M059J (cell line): Measurements from ENCODE around the gene ZNF451. TPM values are rescaled to one million over a fixed set of nuclear protein-coding genes. Genes with fewer than 3 reads are reported as not detected.
"Not testable (repeated sequence)": the region's sequence is repeated elsewhere in the genome, so short reads cannot be mapped to it uniquely, and the experiment has no call there.

Source experiments
- DNase-seq: peaks from one replicate; pipeline ENCODE4 v3.0.0-alpha.2; 2012; ENCODE audit warnings: low read depth
- total RNA-seq: library from RNA; depleted of rRNA; stranded (reverse); fragments of >200 nt; shearing (Covaris generic); gene quantifications from 2 replicates; pipeline ENCODE4 v1.2.3, GENCODE V29; 2014

The ZNF451 gene
- total RNA-seq, 1 experiment from 2014 or later: 48.6 TPM

DNA sequence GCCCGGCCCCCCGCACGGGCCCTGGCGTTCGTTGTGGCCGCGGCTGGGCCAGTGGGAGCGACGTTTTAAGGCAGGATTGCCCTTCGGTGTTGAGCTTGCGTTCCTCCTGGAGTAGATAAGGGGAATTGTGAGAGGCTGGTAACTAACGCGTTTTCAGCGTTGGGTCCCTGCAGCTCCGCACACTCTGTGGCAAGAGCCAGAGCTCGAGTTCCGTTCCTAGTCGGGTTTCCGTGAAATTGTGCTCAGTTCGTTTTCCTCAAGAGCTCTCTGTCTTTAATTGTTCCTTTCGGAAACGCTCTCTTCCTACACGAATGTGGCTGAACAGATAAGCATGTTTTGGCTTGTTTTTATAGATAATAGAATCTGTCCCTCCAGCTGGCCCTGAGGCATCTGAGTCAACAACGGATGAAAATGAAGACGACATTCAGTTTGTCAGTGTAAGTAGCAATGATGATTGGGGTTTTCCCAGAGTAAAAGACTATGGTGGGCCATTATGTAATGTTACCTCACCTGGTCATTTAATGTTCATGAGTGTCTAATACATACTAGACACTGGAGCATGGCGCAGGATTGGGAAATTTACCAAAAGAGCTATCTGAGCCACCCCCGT lies 575 bp downstream of the ZNF451 start:
- DNase-seq: not testable (repeated sequence)

DNA sequence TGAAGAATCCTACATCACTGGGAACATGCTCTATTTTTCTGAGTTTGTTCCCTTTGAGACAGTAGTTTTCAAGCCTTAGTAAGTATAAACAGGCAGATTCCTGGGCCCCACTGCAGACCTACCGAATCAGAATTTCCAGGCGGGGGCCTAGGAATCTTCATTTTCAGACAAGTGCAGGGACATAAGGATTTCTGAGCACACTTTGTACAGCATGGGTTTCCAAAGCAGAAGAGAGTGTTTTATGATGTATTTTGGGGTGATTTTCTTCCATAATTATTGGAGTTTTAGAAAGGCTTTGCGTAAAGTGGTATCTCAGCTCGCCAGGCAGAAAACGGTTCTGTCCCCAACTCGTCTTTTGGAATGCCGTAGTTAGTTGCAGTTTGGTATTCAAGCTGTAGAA lies 1.4 kb downstream of the ZNF451 start:
- not testable (repeated sequence) for DNase-seq

DNA sequence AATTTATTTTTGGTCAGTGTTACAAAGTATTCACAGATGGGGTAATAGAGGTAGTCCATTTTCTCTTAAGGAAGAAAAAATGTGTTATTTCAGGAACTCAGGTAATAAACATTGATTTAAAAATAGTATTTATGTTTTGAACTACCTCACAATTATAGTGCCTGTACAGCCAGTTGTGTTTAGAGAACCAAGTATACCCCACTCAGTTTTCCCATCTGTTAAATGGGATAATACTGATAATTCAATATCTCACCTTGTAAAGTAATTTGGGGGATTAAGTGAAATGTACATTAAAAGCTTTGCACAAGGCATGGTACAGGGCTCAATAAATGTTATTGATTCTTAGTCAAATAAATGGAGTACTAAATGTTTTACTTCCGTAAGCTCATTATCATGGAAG lies 4.7 kb downstream of the ZNF451 start:
- no peak for DNase-seq

DNA sequence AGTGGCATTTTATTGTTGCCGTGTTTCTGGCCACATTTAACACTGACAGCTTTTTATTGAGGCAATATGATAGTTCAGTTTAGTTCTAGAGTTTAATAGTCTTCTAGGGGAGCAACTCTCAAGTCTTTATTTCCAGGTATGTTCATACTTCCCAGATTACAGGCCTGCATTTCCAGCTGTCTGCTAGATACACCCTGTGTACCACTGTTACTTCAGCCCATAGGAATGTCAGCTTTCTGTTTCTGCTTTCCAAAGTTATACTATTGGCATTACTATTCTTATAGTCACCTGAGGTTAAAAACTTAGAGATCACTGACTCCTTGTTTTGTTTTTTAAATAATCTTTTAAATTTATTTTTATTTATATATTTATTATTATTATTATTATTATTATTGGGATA lies 7.6 kb downstream of the ZNF451 start:
- DNase-seq: peak; percentile 31

DNA sequence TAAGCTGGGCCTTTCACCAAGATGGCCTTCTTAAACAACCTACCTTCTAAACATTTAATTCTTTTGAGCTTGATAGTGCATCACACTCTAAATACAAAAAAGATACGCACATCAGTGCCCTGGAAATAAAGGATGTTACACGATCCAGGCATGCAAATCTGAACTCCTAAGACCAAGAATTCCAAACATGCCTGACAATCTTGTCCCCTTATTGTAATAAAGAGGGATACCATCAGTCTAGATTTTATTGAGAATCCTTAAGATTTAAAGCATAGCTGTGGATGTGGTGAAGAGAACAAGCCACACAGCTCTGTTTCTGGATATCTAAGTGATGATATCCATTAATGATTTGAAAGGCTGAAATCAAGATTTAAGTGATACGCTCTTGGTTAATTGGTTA lies 13.0 kb downstream of the ZNF451 start:
- DNase-seq: no peak

DNA sequence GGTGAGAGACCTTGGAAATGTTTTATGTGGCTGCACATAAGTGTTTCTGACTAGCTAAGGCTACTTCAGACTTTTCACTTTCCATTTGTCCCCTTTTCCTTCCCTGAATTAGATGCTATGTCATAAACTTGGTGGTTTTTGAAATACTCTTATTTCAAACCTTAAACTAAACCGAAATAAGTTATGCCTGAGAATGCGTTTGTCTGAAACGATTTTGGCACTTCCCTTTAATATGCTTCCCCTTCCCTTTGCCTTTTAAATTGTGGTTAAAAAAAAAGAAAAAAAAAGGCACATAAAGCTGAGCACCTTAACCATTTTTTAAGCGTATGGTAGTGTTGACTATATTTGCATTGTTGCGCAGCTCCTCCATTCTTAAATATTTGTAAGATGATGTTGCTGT lies 14.3 kb downstream of the ZNF451 start:
- no peak for DNase-seq

DNA sequence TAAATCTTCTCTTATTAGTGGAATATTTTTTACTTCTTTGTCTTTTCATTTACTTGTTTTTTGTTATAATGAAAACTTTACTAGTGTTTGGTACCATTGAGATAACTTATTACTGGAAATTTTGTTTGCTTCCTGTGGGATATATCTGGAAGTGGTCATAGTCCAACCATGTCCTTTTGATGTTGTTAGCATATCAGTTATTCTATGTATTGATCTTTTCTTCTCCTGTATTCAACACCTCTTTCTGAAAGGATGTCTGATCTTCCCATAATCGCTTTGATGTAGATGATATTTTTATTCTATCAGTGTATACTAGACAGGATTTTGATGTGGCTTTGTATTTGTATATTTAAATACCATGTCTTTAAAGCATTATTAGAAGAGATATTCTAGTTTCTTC lies 17.0 kb downstream of the ZNF451 start:
- DNase-seq: no peak

DNA sequence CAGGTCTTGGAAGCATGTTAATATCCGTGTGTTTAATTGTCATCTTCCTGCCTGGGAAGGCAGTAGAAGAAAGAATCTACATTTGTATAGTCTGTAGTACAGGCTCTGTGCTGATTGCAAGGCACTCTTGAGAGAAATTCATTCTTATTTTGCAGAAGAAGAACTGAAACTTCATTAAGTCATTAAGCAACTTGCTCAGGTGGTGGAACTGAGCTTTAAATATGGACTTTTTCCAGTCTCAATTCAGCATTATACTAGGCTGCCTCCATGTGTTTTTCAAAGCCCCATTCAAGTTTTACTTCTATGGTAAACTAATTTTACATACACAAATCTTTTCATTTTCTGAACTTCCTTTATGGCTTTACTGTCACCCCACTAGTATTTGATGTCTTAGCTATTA lies 18.7 kb downstream of the ZNF451 start:
- no peak for DNase-seq

DNA sequence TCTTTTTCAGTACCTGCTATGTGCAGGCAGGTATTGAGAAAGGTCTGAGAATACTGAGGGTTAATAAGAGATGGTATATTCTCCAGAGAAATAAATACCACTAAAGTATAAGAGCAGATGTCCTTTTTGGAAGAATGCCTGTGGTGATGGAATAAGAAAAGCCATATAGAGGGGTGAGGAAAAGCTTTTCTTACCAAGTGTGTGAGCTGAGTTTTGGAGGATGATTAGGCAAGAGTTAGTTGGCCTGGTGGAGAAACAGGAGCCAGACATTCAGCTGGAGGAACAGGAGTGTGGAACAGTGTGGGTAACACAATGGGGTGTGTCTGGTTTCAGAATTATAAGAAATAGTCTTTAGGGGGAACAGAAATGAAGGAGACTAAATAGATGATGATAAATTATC lies 19.9 kb downstream of the ZNF451 start:
- no peak for DNase-seq

DNA sequence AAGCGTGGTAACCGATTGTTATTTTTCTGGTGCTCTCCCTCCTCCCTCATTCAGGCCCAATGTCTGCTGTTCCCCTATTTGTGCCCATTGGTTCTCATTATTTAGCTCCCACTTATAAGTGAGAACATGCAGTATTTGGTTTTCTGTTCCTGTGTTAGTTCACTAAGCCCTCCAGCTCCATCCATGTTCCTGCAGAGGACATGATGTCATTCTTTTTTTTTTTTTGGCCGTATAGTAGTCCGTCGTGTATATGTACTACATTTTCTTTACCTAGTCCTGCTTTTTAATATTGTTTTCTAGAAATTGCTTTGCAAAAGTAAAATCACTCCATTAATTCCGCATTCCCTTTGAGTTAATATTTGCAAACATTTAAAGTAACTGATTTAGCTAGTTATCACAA lies 23.1 kb downstream of the ZNF451 start:
- no peak for DNase-seq

DNA sequence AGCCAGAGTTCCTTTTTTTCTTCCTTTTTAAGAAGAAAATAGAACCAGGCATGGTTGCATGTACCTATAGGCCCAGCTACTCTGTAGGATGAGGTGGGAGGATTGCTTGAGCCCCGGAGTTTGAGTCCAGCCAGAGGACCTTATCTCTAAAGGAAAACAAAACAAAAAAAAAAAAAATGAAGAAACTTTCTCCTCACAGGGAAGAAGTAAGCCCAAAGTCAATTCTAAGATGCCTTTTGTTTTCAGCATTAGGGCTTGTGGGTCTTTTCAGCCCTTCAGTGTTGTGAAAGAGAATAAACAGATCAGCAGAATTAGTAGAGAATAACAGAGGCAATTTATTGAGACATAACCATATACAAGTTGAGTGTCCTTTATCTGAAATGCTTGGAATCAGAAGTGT lies 26.8 kb downstream of the ZNF451 start:
- DNase-seq: no peak

DNA sequence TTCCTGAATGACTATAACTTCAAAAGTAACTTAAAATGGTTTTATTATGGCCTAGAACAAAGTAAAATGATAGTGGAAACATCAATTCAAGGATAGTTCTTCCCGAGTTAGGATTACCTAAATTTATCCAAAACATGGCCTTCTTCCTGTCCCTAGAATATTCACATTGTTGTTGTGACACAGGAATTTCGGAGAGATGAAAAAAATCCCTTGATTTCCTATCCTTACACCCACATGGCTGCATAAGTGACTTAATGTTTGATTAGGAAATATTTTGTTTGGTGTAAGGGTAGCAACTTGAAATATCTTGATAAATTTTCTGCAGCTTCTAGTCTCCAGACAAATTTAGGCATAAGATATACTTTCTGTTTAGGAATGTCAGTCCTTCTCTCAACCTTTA lies 27.8 kb downstream of the ZNF451 start:
- DNase-seq: no peak

DNA sequence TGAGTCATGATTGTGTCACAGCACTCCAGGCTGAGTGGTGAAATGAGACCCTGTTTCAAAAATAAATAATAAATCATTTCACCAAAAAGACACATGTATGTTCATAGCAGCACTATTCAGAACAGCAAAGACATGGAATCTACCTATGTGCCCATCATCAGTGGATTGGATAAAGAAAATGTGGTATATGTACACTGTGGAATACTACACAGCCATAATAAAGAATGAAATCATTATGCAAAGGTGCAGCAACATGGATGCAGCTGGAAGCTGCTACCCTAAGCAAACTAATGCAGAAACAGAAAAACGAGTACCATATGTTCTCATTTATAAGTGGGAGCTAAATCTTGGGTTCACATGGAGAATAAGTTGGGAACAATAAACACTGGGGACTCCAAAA lies 33.1 kb downstream of the ZNF451 start:
- peak; percentile 17 for DNase-seq

DNA sequence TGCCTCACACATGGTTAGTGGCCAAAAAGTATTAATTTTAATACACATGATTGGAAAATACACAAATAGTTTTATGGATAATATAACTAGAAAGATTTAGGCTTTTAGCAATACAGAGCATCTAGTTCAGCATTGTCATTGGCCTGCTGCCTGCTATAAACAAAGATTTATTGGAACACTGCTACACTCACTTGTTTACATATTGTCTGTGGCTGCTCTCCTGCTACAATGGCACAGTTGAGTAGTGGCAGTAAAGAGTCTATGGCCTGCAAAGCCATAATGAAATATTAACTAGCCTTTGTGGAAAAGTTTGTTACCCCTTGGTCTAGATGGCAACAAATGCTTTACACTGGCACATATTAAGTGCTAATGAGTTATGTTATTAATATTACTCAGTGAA lies 37.8 kb downstream of the ZNF451 start:
- DNase-seq: peak; percentile 27

DNA sequence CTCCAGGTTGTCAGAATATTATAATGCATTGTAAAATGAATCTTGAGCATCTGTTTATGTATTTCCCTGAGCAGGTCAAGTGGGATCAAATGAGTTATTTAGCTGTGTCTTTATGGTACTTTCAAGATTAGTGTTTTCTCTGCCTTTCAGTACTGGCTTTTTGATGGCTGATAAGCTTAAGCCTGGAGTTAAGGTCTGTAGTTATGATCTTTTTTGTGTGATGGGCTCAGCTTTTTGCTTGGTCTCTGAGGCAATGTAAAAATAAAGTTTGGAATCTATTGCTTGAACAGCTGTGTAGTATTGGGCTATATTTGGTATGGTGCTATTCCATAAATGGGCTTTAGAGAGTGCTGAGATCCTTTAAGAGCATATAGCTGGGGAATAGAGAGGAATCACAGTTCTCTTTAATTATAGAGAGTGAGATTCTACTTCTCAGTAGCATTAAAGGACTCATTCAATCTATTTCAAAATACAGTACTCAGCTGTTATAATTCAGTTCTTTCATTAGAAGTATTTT lies 40.7 kb downstream of the ZNF451 start:
- DNase-seq: no peak

DNA sequence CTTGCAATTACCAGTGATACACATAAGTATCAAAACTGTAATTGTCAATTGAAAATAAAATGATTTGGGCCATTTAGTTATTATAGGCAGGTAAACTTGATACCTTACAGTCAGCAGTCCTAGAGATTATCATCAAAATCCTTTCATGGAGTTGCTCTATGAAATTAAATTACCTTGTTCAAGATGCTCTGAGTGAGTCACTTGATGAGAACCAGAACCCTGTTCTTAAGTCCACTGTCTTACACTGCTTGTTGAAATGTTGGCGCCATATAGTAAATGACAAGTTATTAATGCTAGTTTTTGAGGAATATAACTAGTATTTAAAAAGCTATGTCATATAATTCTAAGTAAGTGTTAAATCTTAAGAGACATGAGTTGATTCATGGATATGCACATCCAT lies 45.0 kb downstream of the ZNF451 start:
- DNase-seq: no peak

DNA sequence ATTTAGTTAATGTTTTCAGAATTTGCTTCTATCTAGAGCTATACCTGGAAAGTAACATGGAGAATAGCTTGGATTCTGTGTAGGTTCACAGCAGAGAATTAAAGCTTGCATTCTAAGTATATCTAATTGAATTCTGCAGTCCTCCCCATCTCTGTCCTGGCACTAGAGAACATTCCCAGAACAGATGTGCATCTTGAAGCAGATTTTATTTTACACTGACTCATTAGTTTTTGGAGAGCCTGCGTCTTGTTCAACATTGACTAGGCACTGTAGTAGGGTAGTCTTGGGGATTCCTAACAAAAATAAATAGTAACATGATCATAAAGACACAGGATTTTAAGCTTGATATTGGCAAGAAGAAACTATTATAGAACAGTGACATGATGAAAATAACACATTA lies 45.9 kb downstream of the ZNF451 start:
- DNase-seq: no peak

DNA sequence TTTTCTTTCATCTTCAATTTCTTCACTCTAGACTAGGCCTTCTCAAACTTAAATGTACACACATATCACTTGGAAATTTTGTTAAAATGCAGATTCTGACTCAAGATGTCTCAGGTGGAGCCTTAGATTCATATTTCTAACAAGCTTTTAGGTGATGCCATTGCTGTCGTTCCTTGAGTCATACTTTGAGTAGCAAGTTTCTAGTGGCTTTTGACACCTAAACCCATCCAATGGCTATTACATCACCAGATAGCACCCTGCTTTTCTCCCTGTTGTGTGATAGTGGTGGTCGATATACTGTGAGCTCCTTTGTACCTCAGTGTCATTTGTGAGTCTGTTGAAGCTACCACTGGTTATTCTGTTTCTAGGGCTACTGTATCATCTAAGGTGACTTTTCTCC lies 47.4 kb downstream of the ZNF451 start:
- no peak for DNase-seq

DNA sequence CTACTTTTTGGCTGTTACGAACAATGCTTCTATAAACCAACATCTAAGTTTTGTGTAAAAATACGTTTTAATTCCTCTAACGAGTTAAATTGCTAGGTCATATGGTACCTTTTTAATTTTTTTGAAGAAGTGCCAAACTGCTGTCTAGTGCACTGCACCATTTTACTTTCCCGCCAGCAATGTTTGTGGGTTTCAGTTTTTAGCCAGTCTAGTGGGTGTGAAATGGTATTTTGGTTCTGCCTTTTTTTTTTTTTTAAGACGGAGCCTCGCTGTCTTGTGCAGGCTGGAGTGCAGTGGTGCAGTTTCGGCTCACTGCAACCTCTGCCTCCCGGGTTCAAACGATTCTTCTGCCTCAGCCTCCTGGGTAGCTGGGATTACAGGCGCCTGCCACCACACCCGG lies 48.0 kb downstream of the ZNF451 start:
- DNase-seq: no peak

DNA sequence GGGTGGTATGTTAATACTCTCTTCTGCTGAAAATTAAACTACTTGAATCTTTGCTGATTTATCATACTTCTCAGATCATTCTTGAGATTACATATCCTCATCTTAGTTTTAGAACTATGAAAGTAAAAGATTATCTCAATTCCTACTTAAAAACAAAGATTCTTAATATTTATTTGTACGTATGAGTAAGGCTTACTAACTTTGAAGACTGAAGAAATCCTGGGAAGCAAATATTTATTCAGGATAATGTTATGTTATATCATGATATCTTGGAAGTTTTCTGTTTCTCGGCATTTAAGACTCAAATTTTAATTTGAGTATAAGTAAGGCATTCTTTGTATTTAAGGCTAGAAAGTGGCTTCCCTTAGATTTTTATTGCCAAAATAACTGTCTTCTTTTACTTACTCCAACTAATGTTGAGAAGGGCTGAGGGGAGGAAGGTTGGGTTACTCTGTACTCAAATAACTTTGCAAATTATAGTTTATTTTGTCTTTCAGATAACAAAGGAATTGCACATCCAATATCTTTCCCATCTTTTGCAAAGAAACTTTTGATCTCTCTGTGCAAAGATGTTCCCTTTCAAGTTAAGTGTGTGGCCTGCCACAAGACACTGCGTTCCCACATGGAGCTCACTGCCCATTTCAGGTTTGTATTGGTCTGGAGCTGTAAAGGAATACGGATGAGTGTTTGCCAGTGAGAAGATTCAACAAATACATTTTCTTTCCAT lies 51.6 kb downstream of the ZNF451 start:
- DNase-seq: no peak

DNA sequence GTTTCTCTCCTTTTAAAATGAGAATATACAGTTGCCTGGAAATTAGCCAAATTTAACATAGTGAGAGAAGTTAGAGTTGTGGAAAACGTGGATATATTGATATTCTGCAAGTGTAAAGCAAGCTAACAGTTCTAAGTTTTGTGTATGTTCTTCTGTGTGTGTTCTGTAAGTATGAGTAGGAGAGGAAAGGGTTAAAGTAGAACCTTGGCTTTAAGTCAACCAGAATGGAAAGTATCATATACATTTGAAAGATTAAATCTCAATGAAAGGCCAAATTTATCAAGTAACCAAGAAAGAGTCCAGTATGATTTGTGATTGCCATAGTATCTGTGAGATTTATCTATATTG lies 52.2 kb downstream of the ZNF451 start:
- no peak for DNase-seq

DNA sequence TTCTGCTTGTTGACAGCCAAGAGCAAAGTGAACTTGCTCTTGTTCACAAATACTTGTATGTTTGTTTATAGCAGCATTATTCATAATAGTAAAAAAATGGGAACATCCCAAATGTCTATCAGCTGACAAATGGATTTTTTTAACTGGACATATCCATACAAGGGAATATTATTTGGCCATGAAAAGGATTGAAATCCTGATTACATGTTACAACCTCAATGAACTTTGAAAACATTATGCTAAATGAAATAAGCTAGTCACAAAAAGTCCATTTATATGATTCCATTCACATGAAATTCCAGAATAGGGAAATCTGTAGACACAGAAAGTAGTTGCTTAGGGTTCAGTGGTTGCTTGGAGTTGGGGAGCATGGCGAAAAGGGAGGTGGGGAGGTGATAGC lies 53.7 kb downstream of the ZNF451 start:
- no peak for DNase-seq

DNA sequence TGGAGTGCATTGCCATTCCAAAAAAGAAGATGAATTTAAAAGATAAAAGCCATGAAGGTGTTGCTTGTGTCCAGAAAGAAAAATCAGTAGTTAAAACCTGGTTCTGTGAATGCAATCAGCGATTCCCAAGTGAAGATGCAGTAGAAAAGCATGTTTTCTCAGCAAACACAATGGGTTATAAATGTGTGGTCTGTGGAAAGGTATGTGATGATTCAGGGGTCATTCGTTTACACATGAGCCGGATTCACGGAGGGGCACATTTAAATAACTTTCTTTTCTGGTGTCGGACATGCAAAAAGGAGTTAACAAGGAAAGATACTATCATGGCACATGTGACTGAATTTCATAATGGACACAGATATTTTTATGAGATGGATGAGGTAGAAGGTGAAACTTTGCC lies 57.4 kb downstream of the ZNF451 start:
- DNase-seq: no peak
